ENCODE measurements around the gene PALD1. TPM values are rescaled to one million over a fixed set of nuclear protein-coding genes. Genes with fewer than 3 reads are reported as not detected.

PALD1 gene
- total RNA-seq, 1 donor from 2014 or later = 3.9 TPM

DNA sequence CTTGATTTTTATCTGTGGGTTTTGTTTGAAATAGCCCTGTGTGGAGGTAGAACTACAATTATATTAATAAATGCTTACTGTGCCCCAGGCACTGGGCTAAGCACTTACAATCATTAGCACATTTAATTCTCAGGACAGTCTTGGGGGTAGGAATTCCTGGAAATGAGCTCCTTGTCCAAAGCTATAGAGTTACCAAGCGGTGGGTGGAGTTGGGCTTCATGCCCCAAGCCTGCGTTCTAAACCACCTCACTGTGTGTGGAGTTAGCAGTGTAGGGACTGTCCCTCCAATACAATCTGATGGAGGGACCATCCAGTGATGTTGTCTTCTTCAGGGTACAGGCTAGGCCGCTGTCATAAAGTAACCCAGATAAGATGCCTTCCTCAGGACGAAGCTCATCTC lies 49.7 kb downstream of the PALD1 start:
- H3K4me3 ChIP-seq (ENCODE audit: low read depth, low read length) = no peak overlapping the region
- TF ChIP-seq, protein P1, sequence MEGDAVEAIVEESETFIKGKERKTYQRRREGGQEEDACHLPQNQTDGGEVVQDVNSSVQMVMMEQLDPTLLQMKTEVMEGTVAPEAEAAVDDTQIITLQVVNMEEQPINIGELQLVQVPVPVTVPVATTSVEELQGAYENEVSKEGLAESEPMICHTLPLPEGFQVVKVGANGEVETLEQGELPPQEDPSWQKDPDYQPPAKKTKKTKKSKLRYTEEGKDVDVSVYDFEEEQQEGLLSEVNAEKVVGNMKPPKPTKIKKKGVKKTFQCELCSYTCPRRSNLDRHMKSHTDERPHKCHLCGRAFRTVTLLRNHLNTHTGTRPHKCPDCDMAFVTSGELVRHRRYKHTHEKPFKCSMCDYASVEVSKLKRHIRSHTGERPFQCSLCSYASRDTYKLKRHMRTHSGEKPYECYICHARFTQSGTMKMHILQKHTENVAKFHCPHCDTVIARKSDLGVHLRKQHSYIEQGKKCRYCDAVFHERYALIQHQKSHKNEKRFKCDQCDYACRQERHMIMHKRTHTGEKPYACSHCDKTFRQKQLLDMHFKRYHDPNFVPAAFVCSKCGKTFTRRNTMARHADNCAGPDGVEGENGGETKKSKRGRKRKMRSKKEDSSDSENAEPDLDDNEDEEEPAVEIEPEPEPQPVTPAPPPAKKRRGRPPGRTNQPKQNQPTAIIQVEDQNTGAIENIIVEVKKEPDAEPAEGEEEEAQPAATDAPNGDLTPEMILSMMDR (IDR thresholded peaks at IDR 0.05; ENCODE audit: insufficient read depth, low read length, poor library complexity, severe bottlenecking) = no peak
- no peak for DNase-seq (ENCODE audit: low read depth)
- H3K27me3 ChIP-seq (ENCODE audit: control insufficient read depth, insufficient read depth, low read length) = no peaks in the 10 kb centered on the region
- no peaks in the 10 kb centered on the region for H3K36me3 ChIP-seq (ENCODE audit: control insufficient read depth, insufficient read depth, low read length)

DNA sequence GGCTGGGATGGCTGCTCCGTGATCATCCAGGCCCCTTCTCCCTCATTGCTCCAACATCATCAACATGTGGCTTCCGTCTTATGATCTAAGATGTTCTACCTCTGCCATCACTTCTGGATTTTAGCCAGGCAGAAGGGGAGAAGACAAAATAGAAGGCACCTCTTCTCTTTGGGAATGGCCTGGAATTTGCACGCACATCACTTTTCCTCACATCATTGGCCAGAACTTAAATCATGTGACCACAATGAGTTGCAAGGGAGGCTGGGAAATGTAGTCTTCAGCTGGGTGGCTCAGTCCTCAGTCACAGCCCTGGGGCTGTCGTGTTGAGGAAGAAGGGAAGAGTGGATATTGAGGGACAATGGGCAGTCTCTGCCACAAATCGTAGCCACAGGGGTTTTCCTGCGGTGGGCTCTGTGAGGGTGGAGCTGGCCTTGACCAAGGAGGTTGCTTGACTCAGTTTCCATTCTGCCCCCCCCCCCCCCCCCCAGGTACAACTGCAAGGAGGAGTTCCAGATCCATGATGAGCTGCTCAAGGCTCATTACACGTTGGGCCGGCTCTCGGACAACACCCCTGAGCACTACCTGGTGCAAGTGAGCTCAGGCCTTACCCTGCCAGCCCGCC lies 50.3 kb downstream of the PALD1 start:
- H3K4me3 ChIP-seq (ENCODE audit: low read depth, low read length) = no peak overlapping the region
- H3K27me3 ChIP-seq (ENCODE audit: control insufficient read depth, insufficient read depth, low read length) = no peaks in the 10 kb centered on the region
- TF ChIP-seq, protein P1 (IDR thresholded peaks at IDR 0.05; ENCODE audit: insufficient read depth, low read length, poor library complexity, severe bottlenecking) = no peak
- DNase-seq (ENCODE audit: low read depth) = no peak
- no peaks in the 10 kb centered on the region for H3K36me3 ChIP-seq (ENCODE audit: control insufficient read depth, insufficient read depth, low read length)

DNA sequence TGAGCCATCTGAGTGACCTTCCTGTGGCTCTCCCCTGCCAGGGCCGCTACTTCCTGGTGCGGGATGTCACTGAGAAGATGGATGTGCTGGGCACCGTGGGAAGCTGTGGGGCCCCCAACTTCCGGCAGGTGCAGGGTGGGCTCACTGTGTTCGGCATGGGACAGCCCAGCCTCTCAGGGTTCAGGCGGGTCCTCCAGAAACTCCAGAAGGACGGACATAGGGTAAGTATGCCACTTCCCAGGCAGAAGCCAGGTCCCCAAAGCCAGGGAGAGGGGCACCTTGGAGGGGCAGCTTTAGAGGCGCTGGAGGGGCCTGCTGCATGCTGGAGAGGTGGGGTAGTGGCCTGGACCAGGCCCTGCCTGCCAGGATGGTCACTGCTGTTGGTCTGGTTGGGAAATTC lies 51.3 kb downstream of the PALD1 start:
- no peaks in the 10 kb centered on the region for H3K36me3 ChIP-seq (ENCODE audit: control insufficient read depth, insufficient read depth, low read length)
- H3K4me3 ChIP-seq (ENCODE audit: low read depth, low read length) = no peak overlapping the region
- H3K27me3 ChIP-seq (ENCODE audit: control insufficient read depth, insufficient read depth, low read length) = no peaks in the 10 kb centered on the region
- no peak for DNase-seq (ENCODE audit: low read depth)
- TF ChIP-seq, protein P1 (IDR thresholded peaks at IDR 0.05; ENCODE audit: insufficient read depth, low read length, poor library complexity, severe bottlenecking) = no peak

DNA sequence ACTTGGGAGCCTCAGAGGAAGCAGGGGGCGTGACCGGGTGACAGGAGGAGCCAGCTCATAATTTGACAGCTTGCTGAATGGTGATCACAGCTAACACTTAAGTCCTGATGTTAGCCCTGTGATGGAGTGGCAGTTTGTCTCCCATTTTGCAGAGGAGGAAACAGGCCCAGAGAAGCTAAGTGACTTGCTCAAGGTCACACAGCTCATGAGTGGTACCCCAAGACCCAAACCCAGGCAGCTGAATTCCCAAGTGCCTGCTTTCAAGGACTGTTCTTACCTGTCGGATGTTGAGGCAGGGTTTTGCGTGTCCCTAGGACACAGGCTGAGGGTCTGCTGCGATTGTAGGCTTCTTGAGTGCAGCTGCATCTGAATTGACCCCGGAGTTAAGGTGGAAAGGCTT lies 51.7 kb downstream of the PALD1 start:
- H3K4me3 ChIP-seq (ENCODE audit: low read depth, low read length) = no peak overlapping the region
- TF ChIP-seq, protein P1 (IDR thresholded peaks at IDR 0.05; ENCODE audit: insufficient read depth, low read length, poor library complexity, severe bottlenecking) = no peak
- H3K36me3 ChIP-seq (ENCODE audit: control insufficient read depth, insufficient read depth, low read length) = no peaks in the 10 kb centered on the region
- no peaks in the 10 kb centered on the region for H3K27me3 ChIP-seq (ENCODE audit: control insufficient read depth, insufficient read depth, low read length)
- DNase-seq (ENCODE audit: low read depth) = no peak

DNA sequence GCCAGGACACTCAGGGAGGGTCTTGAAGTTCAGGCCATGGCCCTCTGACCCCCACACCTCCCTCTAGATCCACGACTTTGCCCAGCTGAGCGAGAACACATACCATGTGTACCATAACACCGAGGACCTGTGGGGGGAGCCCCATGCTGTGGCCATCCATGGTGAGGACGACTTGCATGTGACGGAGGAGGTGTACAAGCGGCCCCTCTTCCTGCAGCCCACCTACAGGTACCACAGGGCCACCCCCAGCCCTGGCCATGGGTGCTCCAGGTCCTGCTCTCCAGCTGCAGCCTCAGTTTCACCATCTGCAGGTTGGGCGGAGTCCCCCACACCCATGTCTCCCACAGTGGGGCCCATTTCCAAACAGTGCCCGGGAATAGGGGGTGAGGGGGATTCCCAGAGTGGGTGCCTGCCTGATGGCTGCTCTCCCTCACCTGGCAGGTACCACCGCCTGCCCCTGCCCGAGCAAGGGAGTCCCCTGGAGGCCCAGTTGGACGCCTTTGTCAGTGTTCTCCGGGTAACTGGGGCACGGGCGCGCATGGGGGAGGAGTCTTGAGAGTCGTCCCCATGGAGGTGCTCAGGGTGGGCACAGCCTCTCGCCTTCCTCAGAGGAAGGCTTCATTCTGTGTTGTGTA lies 54.1 kb downstream of the PALD1 start:
- TF ChIP-seq, protein P1 (IDR thresholded peaks at IDR 0.05; ENCODE audit: insufficient read depth, low read length, poor library complexity, severe bottlenecking) = no peak
- no peak for DNase-seq (ENCODE audit: low read depth)
- H3K27me3 ChIP-seq (ENCODE audit: control insufficient read depth, insufficient read depth, low read length) = no peaks in the 10 kb centered on the region
- H3K4me3 ChIP-seq (ENCODE audit: low read depth, low read length) = no peak overlapping the region
- no peaks in the 10 kb centered on the region for H3K36me3 ChIP-seq (ENCODE audit: control insufficient read depth, insufficient read depth, low read length)

DNA sequence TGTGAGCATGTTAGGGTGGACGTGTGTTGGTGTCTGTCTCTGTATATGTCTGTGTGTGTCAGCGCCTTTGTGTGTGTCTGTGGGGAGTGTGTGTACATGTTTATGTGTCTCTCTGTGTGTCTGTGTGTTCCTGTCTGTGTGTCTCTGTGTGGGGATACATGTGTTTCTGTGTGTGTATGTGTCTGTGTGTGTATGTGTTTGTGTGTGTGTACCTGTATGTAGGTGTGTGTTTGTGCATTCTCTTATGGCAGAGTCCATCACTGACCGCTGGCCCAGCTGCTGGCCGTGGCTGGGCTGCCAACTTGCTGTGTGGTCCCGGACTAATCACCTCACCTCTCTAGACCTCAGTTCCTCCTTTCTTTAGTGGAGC lies 54.6 kb downstream of the PALD1 start:
- Histone ChIP-seq H3K4me3 (ENCODE audit: low read depth, low read length) (no peak overlapping the region), H3K27me3 (ENCODE audit: control insufficient read depth, insufficient read depth, low read length) (no peaks in the 10 kb centered on the region), H3K36me3 (ENCODE audit: control insufficient read depth, insufficient read depth, low read length) (no peaks in the 10 kb centered on the region)
- DNase-seq (ENCODE audit: low read depth) = no peak
- TF ChIP-seq, protein P1 (IDR thresholded peaks at IDR 0.05; ENCODE audit: insufficient read depth, low read length, poor library complexity, severe bottlenecking) = no peak

Measured in kidney epithelial cell (primary cell).